Trophoblast cell (in vitro differentiated cells and primary cell): ENCODE data around the gene CSRP2.

Experiments
- DNase-seq, 2 donors: peaks; one replicate each; pipeline ENCODE4 v3.0.0-alpha.2; 2016
- H2AFZ ChIP-seq: 2 replicates; pipeline ENCODE4 v1.6.1; 2013; ENCODE audit warnings: low read length, moderate library complexity, mild to moderate bottlenecking; ENCODE audit not compliant: insufficient read depth, poor library complexity
- H2AK5ac ChIP-seq: 2 replicates; pipeline ENCODE4 v1.6.1; 2013; ENCODE audit warnings: mild to moderate bottlenecking, low read length
- H2BK120ac ChIP-seq: 2 replicates; pipeline ENCODE4 v1.6.1; 2013; ENCODE audit warnings: low read length, mild to moderate bottlenecking, moderate library complexity; ENCODE audit not compliant: insufficient read depth, poor library complexity
- H2BK12ac ChIP-seq: 2 replicates; pipeline ENCODE4 v1.6.1; 2013; ENCODE audit warnings: mild to moderate bottlenecking, low read length, moderate library complexity
- H2BK5ac ChIP-seq: 2 replicates; pipeline ENCODE4 v1.6.1; 2013; ENCODE audit warnings: low read length, low read depth, moderate library complexity, mild to moderate bottlenecking; ENCODE audit not compliant: poor library complexity
- H3K14ac ChIP-seq: 2 replicates; pipeline ENCODE4 v1.6.1; 2013; ENCODE audit warnings: mild to moderate bottlenecking, low read length
- H3K18ac ChIP-seq: 2 replicates; pipeline ENCODE4 v1.6.1; 2013; ENCODE audit warnings: mild to moderate bottlenecking, low read length
- H3K23ac ChIP-seq: 2 replicates; pipeline ENCODE4 v1.6.1; 2013; ENCODE audit warnings: low read length
- H3K27ac ChIP-seq: 2 replicates; pipeline ENCODE4 v1.5.1; 2013; ENCODE audit warnings: low read depth, mild to moderate bottlenecking, inconsistent platforms, low read length, moderate library complexity
- H3K27me3 ChIP-seq: 2 replicates; pipeline ENCODE4 v1.6.1; 2013; ENCODE audit warnings: inconsistent platforms, mild to moderate bottlenecking, low read length, moderate library complexity; ENCODE audit not compliant: insufficient read depth
- H3K36me3 ChIP-seq, 2 experiments: 1 replicate in 1 of 2; 2 replicates in 1 of 2; pipeline ENCODE4 v1.6.1; 2013; ENCODE audit warnings: low read length in 2 of 2, mild to moderate bottlenecking in 2 of 2, moderate library complexity in 1 of 2; ENCODE audit not compliant: insufficient read depth in 2 of 2, control insufficient read depth in 1 of 2
- H3K4ac ChIP-seq: 2 replicates; pipeline ENCODE4 v1.6.1; 2013; ENCODE audit warnings: low read depth, mild to moderate bottlenecking, low read length, moderate library complexity
- H3K4me1 ChIP-seq, 2 experiments: 1 replicate in 1 of 2; 2 replicates in 1 of 2; pipeline ENCODE4 v1.6.1; 2013; ENCODE audit warnings: low read length in 2 of 2, mild to moderate bottlenecking in 2 of 2, moderate library complexity in 1 of 2; ENCODE audit not compliant: insufficient read depth in 2 of 2, control insufficient read depth in 1 of 2
- H3K4me2 ChIP-seq: 2 replicates; pipeline ENCODE4 v1.6.1; 2013; ENCODE audit warnings: inconsistent platforms, mild to moderate bottlenecking, low read length, moderate library complexity
- H3K4me3 ChIP-seq: 2 replicates; pipeline ENCODE4 v1.5.1; 2013; ENCODE audit warnings: mild to moderate bottlenecking, low read depth, low read length, inconsistent platforms
- H3K79me1 ChIP-seq: one replicate; pipeline ENCODE4 v1.6.1; 2013; ENCODE audit warnings: low read length
- H3K79me2 ChIP-seq: 2 replicates; pipeline ENCODE4 v1.6.1; 2013; ENCODE audit warnings: low read length, mild to moderate bottlenecking; ENCODE audit not compliant: control insufficient read depth, insufficient read depth, poor library complexity
- H3K9ac ChIP-seq: 2 replicates; pipeline ENCODE4 v1.6.1; 2013; ENCODE audit warnings: mild to moderate bottlenecking, low read length
- H3K9me3 ChIP-seq: 2 replicates; pipeline ENCODE4 v1.6.1; 2013; ENCODE audit warnings: low read depth, mild to moderate bottlenecking, control low read depth, inconsistent platforms, low read length; ENCODE audit not compliant: insufficient read depth
- H4K12ac ChIP-seq: 2 replicates; pipeline ENCODE4 v1.6.1; 2013; ENCODE audit warnings: low read depth, mild to moderate bottlenecking, low read length, moderate library complexity
- H4K8ac ChIP-seq: 2 replicates; pipeline ENCODE4 v1.6.1; 2013; ENCODE audit warnings: low read depth, mild to moderate bottlenecking, low read length, moderate library complexity
- H4K91ac ChIP-seq: one replicate; pipeline ENCODE4 v1.6.1; 2013; ENCODE audit warnings: low read depth, mild to moderate bottlenecking, low read length, moderate library complexity
- WGBS: extraction: QIAGEN DNeasy Blood & Tissue Kit; methylation state at CpG from one replicate; pipeline ENCODE4 v1.1.7; 2013; ENCODE audit warnings: missing lambda C conversion rate; ENCODE audit not compliant: insufficient read length, insufficient coverage; ENCODE audit errors: extremely low coverage; 5-methylcytosine and 5-hydroxymethylcytosine counted together

CSRP2 gene

GRCh38 chr12:76859611-76860010 is 19.2 kb downstream of the CSRP2 start:
- H3K36me3 ChIP-seq: peaks cover 5 to 13% of the 10 kb centered on the region in 2 experiments

DNA sequence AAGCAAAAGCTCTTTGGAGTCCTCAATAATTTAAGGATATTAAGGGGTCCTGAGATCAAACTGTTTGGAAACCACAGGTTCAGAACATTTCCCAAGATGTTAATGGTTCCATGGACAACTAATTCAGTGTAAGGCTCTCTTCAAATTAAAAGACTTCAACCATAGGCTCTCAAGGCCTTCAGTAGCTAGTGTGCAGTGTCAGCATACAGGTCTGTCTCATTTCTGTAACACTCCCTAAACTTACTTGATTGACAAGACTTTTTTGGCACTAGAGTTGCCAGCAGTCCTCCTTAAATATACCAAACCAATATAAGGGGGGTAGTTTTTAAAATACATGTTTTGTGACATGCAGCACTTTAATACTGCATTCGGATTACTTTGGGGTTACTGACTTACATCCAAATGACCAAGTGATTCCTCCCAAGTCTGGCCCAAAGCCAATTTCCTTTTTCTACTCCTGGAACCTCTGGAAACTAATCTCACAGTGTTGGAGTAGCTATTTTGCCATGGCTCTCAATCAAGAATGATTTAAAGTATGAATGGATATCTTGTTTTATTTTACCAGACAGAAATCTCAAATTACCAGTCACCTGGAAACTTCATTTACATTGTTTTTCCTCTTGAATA is 22.7 kb downstream of the CSRP2 start:
- Histone ChIP-seq H4K8ac (no peak overlapping the region), H2AK5ac (no peak overlapping the region)

More at GRCh38 chr12:76859611-76860010, 19.2 kb downstream of the CSRP2 start:
- Histone ChIP-seq H2BK12ac (no peak overlapping the region), H3K4me3 (no peak overlapping the region), H3K27ac (no peak overlapping the region), H3K4me1 (peaks cover 0 to 3% of the 10 kb centered on the region in 2 experiments), H3K9me3 (no peaks in the 10 kb centered on the region), H4K12ac (no peak overlapping the region), H3K18ac (no peak overlapping the region), H3K14ac (no peak overlapping the region), H3K27me3 (no peaks in the 10 kb centered on the region), H4K8ac (no peak overlapping the region), H2AK5ac (no peak overlapping the region), H3K9ac (no peak overlapping the region), H3K79me1 (no peaks in the 10 kb centered on the region), H2BK120ac (no peak overlapping the region), H3K79me2 (no peaks in the 10 kb centered on the region), H2AFZ (no peak overlapping the region), H4K91ac (no peak overlapping the region), H2BK5ac (no peak overlapping the region), H3K4ac (no peak overlapping the region), H3K23ac (no peak overlapping the region), H3K4me2 (no peak overlapping the region)
- DNase-seq: no peak
- WGBS: no CpG with 5 or more reads among the region's 4 CpGs

DNA sequence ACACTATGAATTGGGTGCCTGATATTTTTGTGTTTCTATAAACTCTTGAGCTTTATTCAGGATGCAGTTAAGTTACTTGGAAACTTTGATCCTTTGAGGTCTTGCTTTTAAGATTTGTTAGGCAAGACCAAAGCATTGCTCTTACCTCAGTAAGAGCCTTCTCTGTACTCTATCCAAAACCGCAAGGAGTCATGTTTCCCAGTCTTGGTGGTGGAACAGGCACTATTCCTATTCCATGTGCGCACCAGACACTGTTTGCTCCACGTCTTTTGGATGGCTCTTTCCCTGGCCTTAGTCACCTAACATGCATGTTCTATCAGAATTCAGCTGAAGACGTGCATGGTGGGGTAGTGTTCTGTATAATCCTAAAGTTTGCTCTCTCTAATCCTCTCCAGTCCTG is 23.5 kb downstream of the CSRP2 start:
- Histone ChIP-seq H4K12ac (no peak overlapping the region), H2AK5ac (no peak overlapping the region), H3K18ac (no peak overlapping the region), H3K4me1 (no peaks in the 10 kb centered on the region), H3K4me2 (no peak overlapping the region), H4K91ac (no peak overlapping the region), H3K23ac (no peak overlapping the region), H3K9me3 (no peaks in the 10 kb centered on the region), H3K14ac (no peak overlapping the region), H3K79me1 (no peaks in the 10 kb centered on the region), H4K8ac (no peak overlapping the region), H2AFZ (no peak overlapping the region), H2BK5ac (no peak overlapping the region), H3K9ac (no peak overlapping the region), H3K27me3 (no peaks in the 10 kb centered on the region), H2BK120ac (no peak overlapping the region), H3K36me3 (peaks cover 2 to 16% of the 10 kb centered on the region in 2 experiments), H3K79me2 (no peaks in the 10 kb centered on the region), H3K4me3 (no peak overlapping the region), H3K4ac (no peak overlapping the region), H3K27ac (no peak overlapping the region), H2BK12ac (no peak overlapping the region)
- WGBS: no CpG with 5 or more reads among the region's 4 CpGs
- DNase-seq: no peak

More for the DNA sequence above, 22.7 kb downstream of the CSRP2 start:
- Histone ChIP-seq H4K91ac (no peak overlapping the region), H3K79me2 (no peaks in the 10 kb centered on the region), H3K14ac (no peak overlapping the region), H4K12ac (no peak overlapping the region), H2BK12ac (no peak overlapping the region), H3K18ac (no peak overlapping the region), H3K4me1 (no peaks in the 10 kb centered on the region), H3K9ac (no peak overlapping the region), H3K9me3 (no peaks in the 10 kb centered on the region), H3K79me1 (no peaks in the 10 kb centered on the region), H3K4me2 (no peak overlapping the region), H2BK5ac (no peak overlapping the region), H3K27me3 (no peaks in the 10 kb centered on the region), H3K27ac (no peak overlapping the region), H3K36me3 (peaks cover 2 to 13% of the 10 kb centered on the region in 2 experiments), H3K4ac (no peak overlapping the region), H3K23ac (no peak overlapping the region), H3K4me3 (no peak overlapping the region), H2BK120ac (no peak overlapping the region), H2AFZ (no peak overlapping the region)
- WGBS: no CpG with 5 or more reads among the region's 1 CpG
- DNase-seq: no peak

DNA sequence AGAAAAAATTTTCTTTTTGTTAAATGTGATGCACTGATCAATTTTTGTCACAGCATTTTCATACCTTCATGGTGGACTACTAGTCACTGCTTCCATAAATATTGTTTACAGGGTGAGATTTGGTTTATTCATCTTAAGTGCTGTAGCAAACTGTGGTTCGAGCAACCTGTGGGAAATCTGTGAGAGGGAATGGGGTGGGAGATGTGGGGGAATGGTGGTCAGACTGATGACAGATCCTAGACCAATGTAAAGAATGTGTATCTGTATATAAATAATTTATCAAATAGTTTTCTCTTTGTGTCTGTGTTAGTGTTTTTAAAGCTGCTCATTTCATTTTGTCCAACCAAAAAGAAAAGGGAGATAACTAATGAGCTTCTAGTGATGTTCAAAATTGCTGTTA is 26.7 kb downstream of the CSRP2 start:
- no peak overlapping the region for H3K18ac ChIP-seq
- no peak overlapping the region for H4K12ac ChIP-seq
- DNase-seq: no peak
- H3K27me3 ChIP-seq: no peaks in the 10 kb centered on the region
- H3K4ac ChIP-seq: no peak overlapping the region
- no peak overlapping the region for H2AFZ ChIP-seq
- no peak overlapping the region for H4K91ac ChIP-seq
- no peaks in the 10 kb centered on the region for H3K9me3 ChIP-seq
- no peak overlapping the region for H3K27ac ChIP-seq
- no peaks in the 10 kb centered on the region for H3K79me2 ChIP-seq
- H2BK5ac ChIP-seq: no peak overlapping the region
- H3K23ac ChIP-seq: no peak overlapping the region
- peaks cover 6 to 16% of the 10 kb centered on the region in 2 experiments for H3K36me3 ChIP-seq
- H3K4me2 ChIP-seq: no peak overlapping the region
- H2BK12ac ChIP-seq: no peak overlapping the region
- H2AK5ac ChIP-seq: no peak overlapping the region
- no peak overlapping the region for H2BK120ac ChIP-seq
- no peak overlapping the region for H3K4me3 ChIP-seq
- no CpG with 5 or more reads among the region's 1 CpG for WGBS
- no peak overlapping the region for H3K9ac ChIP-seq
- no peaks in the 10 kb centered on the region for H3K79me1 ChIP-seq
- no peaks in the 10 kb centered on the region for H3K4me1 ChIP-seq
- no peak overlapping the region for H3K14ac ChIP-seq
- H4K8ac ChIP-seq: no peak overlapping the region
